HG03060 (cell line): Measurements from ENCODE around the gene TMPRSS11A.

Source experiments
- ATAC-seq: cut with Tn5 transposase; IDR thresholded peaks from one replicate; pipeline ENCODE4 v1.9.1; 2021; ENCODE audit warnings: low read depth, moderate number of reproducible peaks; ENCODE audit not compliant: unreplicated experiment

Gene TMPRSS11A, protein sequence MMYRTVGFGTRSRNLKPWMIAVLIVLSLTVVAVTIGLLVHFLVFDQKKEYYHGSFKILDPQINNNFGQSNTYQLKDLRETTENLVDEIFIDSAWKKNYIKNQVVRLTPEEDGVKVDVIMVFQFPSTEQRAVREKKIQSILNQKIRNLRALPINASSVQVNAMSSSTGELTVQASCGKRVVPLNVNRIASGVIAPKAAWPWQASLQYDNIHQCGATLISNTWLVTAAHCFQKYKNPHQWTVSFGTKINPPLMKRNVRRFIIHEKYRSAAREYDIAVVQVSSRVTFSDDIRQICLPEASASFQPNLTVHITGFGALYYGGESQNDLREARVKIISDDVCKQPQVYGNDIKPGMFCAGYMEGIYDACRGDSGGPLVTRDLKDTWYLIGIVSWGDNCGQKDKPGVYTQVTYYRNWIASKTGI

DNA sequence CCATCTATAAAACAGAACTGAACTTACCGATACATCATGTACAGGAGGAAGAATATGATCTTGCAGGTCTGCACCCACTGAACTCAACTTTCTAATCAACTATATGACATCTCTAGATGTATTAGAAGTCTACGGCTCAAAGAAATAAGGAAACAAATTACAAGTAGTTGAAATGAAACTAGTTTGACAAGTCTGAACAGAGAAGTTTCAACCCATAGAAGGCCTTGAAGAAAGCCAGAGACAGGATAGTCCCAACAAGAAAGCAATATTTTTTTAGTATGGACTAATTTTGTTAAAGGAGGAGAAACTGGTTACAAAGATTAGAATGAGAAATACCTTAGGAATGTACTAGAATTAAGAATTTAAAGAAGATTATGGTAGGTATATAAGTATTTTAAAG lies at the start of gene TMPRSS11A:
Gene TMPRSS11A (minus strand): TSS at position 138 of the 400 bp plus-strand sequence. CDS start 100 bp downstream, at position 38.
- ATAC-seq: no peak

DNA sequence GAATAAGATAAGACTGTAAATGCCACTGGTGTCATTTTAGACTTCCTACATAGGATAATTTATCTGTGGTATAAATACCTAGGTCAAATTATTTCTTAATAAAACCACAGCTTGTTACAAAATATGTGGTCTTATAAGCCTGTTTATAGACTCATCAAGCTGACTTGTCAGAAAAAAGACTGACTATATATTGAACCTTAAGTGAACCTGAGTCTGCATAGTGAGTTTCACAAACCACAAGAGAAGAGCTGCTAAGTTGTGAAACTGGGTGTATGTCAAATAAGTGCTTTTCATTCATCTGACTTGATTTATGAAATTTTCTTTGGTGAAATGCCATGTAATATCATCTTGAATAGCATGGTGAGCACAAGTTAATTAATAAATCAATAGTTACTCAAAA lies 48.4 kb upstream of the TMPRSS11A start:
- no peak for ATAC-seq

DNA sequence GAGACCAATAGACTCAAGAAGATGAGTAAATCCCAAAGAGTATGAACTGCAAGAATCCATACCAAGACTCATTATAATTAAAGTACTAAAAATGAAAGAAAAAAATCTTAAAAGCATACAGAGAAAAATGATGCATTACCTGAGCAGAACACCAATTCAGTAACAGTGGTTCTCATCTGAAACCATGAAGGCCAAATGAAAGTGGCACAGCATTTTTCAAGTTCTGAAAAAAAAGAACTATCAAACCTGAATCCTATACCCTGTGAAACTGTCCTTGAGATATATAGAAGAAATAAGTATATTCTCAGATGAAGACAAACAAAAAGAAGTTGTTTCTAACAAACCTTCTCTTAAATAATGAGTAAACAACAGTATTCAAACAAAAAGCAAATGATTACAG lies 39.6 kb upstream of the TMPRSS11A start:
- ATAC-seq: no peak

DNA sequence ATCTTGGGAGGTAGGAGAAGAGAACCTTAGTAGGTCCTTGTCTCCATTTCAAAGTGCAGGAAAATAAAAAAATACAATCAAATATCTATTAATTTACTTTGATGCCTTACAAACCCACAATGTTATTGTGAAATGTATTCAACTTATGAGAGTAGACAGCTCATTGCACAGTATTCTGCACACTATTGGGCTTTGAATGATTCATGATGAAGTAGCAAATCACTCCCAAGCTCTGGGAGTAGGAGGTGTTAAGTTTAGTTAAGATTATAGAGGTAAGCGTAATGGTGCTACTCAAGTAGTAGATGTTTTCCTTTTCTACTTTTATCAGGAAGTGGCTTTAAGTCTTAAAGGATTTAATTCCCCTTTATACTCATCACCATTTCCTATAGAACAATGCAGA lies 32.8 kb upstream of the TMPRSS11A start:
- ATAC-seq: no peak

DNA sequence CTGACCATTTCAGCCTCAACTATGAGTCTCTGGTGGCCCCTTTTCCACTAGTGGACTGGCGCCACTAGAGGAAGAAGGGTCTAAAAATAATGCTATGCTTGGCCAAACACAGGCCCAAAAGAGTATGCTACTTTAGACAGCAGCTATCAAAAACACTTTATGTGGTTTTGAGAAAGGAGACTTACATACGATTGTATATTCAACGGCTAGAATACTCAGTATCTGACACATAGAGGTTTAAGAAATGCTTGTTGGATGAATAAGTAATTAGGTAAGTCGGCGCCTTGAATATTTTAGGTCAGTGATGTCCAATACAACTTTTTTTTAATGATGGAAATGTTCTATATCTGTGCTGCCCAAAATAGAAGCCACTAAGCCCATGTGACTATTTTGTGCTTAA lies 25.7 kb upstream of the TMPRSS11A start:
- ATAC-seq: no peak

DNA sequence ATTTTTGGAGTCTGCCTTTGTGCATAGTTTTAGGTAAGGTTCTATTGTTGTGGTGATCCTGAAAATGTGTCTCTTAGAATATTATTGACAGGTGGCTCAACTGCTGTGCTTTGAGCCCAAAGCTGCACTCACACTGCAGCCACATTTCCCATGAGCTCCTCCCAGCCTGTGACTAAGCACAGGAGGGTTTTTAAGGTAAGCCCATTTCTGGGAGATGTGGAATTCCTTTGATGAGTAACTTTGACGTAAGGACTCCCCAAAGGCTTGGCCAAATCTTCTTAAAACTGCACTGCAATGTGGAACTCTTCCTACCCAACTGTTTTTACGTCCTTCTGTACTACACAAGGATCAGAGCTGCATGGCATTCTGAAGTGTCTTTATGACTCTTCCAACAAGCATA lies 20.0 kb upstream of the TMPRSS11A start:
- no peak for ATAC-seq

DNA sequence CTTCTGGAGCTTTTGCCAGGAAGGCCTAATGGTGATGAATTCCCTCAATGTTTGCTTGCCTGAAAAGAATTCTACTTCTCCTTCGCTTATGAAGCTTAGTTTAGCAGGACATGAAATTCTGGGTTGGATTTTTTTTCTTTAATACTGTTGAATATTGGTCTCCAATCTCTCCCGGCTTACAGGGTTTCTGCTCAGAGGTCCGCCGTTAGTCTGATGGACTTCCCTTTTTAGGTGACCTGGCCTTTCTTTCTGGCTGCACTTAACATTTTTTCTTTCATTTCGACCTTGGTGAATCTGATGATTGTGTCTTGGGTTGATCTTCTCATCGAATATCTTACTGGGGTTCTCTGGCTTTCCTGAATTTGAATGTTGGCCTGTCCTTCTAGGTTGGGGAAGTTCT lies 17.2 kb upstream of the TMPRSS11A start:
- ATAC-seq: no peak

DNA sequence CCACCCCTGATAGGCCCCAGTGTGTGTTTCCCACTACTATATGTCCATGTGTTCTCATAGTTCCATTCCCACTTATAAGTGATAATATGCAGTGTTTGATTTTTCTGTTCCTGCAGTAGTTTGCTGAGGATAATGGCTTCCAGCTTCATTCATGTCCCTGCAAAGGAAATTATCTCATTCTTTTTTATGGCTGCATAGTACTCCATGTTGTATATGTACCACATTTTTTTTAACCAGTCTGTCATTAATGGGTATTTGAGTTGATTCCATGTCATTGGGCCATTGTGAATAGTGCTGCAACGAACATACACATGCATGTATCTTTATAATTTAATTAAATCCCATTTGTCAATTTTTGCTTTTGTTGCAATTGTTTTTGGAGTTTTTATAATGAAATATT lies 10.3 kb upstream of the TMPRSS11A start:
- no peak for ATAC-seq

DNA sequence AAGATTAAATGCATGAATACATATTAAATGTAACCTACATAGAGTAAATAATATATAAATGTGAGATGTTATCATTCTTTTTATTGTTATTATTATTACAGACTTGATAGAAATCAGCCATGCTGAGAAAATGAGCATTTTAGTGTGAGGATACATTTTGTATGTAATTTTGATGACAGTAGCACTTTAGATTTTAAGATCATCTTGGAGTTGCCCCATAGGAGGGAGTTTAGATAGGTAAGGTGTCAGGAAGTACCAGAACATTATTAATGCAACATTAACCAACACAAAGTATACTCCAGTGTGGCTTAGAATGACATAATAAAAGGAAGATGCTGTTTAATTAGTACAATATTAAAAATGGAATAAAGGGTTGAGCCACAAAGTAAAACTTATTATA lies 8.4 kb downstream of the TMPRSS11A start:
- ATAC-seq: no peak

DNA sequence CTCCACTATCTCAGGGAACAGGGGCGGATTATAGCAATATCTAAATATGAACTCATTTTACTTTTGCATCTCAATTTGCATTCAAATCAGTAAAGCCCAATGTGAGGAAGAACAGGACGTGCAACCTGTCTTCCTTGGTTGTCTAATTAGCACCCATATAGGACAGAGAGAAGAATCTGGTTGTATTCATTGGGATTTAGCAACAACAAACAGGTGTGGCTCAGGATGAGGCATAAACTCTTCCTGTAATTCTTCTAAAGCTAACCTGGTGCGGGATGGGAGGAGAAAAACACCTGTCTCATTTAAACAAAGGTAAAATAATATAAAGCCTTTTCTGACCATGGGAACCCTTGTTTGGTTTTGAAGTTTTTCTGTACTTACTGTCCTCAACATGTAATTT lies 22.2 kb downstream of the TMPRSS11A start:
- ATAC-seq: no peak

DNA sequence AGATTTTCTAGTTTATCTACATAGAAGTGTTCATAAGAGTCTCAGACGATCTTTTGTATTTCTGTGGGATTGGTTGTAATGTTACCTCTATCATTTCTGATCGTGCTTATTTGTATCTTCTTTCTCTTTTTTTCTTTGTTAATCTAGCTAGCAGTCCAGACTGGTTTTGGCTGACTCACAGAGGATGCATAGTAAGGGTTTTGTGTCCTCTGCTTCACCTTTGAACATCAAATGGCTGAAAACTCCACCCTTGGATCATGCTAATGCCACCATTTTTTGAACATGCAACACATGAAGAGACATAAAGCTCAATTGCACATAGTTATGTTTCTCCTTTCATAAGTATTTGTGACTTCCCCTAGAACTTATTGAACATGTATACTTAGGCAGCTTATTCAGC lies 22.8 kb downstream of the TMPRSS11A start:
- ATAC-seq: no peak

DNA sequence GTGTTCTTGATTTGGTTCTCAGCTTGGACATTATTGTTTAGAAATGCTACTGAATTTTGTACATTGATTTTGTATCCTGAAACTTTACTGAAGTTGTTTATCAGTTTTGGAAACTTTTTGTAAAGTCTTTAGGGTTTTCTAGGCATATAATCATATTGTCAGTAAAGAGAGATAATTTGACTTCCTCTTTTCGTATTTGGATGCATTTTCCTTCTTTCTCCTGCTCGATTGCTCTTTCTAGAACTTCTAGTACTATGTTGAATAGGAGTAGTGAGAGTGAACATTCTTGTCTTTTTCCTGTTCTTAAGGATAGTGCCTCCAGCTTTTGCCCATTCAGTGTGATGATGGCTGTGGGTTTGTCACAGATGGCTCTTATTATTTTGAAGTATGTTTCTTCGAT lies 24.1 kb downstream of the TMPRSS11A start:
- ATAC-seq: no peak

DNA sequence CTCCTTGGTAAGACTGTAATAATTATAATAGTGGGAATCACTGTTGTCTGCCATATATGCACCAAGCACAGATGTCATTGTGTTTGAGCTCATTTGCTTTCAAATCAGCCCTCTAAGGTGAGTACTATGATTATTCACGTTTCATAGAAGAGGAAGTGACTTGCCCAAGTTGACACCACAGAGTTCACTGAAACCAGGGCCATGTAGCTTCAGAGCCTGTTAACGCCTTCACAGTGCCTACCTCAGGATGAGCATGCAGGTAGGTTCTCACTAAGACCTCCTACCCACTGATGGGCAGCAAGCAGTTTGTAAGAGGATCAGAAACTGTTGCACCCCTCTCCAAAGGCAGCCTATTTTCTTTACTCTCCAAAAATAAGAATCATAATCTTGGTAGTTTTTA lies 27.4 kb downstream of the TMPRSS11A start:
- ATAC-seq: no peak

DNA sequence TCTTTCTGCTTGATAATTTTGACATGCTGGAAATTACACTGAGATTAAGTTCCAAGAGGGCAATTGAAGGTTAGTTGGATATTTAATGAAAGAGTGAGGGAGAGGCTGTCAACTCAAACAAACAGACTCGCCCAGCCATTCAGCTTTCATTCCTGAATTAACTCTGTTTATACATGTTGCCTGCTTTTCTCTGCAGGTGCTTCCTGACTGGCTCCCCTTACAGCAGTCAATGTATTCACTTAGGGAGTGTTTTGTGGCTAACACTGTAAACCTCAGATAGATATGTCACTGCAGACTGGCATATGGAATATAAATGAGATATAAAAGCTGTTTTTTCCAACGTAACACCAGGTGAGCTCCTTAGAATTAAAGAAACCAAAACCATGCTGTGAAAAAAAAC lies 28.7 kb downstream of the TMPRSS11A start:
- no peak for ATAC-seq

DNA sequence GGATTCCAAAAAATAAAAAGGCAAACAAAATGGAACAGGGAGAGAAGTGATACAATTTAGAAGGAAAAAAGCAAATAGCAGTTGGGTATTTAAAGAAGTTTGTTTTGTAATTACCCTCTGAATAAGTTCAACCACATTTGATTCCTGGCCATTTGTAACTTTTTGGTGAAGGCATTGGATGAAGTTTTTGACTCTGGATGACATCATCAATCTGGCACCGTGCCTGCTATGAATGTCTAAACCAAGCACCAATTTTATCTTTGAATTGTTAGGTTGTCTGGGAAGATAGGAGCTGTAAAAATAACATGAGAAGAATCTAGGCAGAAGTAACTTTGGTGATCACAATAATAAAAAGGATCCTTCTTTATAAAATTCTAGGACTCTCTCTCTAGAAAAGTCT lies 29.5 kb downstream of the TMPRSS11A start:
- ATAC-seq: no peak

DNA sequence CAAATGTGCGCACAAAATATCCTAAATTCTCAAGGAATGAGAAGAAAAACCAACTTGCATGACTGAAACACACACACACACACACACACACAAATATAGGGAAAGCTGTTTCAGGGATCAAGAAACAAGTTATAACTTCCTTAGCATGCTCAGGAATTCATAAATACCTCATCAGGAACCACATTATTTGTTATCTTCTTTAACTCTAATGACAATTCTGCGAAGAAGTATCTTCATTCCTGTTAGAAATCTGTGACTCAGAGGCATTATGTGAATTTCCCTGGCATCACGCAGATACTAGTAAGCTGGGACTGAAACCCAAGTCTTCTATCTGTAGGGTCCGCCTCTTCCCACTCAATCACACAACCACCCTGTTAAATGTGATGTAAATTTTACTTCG lies 30.3 kb downstream of the TMPRSS11A start:
- ATAC-seq: no peak

DNA sequence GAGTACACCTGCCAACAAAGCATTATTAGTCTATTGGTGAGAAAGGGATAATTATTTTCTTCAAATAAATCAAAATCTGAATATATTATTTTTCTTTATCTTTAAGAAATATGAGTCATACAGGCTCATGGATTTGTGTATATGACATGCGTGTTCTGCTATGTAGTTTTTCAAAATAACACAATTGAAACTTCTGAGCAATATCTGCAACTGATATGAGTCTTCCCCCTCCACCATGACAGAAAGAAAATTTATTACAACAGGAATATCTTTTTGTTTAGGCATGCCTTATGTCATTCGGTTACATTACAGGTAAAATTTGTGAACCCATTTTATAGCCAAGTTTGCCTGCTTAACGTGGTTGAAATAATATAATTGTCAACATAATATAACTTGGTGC lies 32.0 kb downstream of the TMPRSS11A start:
- no peak for ATAC-seq

DNA sequence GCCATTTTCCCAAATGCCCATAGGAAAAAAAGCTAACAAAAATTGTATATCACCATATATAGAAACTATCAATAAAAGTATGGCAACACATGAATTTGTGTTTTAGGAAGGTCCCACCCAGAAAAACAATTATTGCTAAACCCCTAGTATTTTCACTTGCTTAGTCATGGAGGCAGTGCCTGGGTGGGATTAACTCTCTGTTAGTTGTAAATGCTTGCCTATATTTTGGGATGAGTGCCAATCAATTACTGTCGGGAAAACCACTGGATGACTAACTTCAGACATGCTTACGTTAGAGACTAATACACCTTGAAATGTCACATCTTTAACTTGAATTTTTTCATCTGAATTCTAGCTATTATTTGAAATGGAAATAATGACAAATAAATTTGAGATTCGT lies 33.9 kb downstream of the TMPRSS11A start:
- ATAC-seq: no peak

DNA sequence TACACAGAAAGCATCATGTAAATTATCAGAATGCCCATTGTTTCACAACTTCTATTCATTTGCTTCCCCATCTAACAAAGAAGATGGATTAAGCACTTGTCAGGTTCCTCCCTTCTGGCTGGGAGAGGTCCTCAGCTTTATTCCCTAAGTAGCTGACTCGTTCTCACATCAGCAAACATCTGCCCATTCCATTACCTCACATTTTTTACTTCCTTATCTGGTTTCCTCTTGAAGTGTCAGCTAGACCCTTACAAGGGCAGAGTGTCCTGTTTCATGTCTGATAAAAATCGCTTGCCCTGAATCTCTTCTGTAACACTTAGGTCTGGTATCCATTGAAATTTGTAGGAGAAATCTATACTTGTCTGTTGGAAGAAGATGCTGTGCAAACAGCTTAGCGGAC lies 34.7 kb downstream of the TMPRSS11A start:
- no peak for ATAC-seq

DNA sequence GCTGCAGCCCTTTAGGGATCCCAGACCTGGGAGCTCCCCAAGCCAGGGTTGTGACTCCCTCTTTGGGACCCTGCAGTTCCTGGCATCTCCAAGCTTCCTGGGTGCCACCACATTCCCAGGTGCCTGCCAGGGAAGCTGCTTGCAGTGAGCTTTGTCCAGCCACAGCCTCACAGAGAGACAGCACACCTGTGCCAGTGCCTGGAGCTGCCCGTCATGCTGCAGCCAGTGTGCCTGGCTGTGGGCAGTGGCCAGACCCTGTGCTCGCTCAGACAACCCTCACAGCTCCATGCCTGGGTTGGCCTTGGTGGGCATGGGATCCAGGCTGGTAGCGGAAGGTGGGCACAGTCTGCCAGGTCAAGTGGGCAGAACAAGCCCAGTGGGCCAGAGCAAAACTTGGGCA lies 36.0 kb downstream of the TMPRSS11A start:
- ATAC-seq: no peak

DNA sequence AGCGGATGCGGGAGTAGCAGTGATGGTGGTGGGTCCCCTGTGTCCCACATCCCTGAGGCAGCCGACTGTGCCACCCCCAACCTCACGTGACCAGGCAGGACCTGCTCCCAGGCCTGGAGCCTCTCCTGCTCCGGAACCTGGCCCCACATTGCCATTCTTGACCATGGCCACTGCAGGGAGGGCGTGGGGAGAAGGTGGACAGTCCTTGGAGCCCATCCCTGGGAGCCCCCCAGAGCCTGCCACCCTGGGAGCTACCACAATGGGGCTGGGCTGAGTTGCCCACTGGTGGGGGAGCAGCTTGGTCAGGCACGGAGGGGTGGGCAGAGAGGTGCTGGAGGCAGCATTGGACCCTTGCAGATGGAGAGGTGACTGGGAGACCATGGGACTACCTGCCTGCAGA lies 36.8 kb downstream of the TMPRSS11A start:
- ATAC-seq: no peak

DNA sequence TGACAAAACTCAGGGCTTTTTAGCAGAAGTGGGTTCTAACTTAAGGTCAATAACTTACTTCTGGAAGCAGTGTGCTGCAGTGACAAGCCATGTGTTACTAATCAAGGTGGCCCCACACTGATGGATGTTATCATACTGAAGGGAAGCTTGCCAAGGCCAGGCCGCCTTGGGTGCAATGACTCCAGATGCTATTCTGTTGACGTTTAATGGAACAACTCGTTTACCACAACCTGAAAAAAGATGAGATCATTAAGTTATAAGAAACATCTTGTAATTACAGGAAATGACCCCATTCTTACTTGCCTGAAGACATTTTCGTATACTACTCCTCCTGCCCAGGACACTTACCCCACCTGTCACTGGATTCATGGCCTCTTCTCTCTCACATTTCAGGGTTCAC lies 40.6 kb downstream of the TMPRSS11A start:
- no peak for ATAC-seq

DNA sequence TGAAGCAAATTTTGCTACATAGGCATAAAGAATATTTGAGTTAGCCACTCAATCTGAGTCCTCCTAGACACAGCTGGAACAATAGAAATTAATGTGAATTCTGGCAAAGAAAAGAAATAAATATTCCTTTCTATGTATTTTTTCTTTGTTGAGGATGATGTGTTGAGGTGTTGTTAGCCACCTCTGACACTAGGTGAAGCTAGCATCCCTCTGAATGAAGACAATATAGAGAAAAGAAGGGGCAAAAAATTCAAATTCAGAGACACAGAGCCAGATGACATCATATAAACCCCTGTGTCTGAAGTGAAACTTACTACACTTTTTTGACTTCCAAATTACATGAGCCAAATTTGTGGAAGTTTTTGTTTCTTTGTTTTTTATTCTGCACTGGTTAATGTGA lies 44.9 kb downstream of the TMPRSS11A start:
- no peak for ATAC-seq
